ENCODE data around the gene PSEN2. TPM values are rescaled to one million over a fixed set of nuclear protein-coding genes. Genes with fewer than 3 reads are reported as not detected.

The PSEN2 gene
- total and polyA plus RNA-seq, 4 experiments from 2014 or later, result 3.5 to 4.9 (median 3.9) TPM

- H3K27me3 Mint-ChIP-seq, result no peaks in the 10 kb centered on the region
Measured at GRCh38 chr1:226912587-226913176, 42.3 kb downstream of the PSEN2 start.

GRCh38 chr1:226915672-226915995, 45.2 kb downstream of the PSEN2 start:
- Histone ChIP-seq H3K4me3 (ENCODE audit: low read length in 2 of 2) (no peak overlapping the region), H3K36me3 (ENCODE audit: insufficient read depth, low read length) (no peaks in the 10 kb centered on the region), H3K27ac (ENCODE audit: low read depth, low read length) (no peak overlapping the region), H3K4me1 (ENCODE audit: insufficient read depth, low read length) (no peaks in the 10 kb centered on the region), H3K27me3 (ENCODE audit: insufficient read depth, low read length) (no peaks in the 10 kb centered on the region), H3K9me3 (ENCODE audit: control insufficient read depth in 1 of 2, low read length in 2 of 2) (no peaks in the 10 kb centered on the region)
- CTCF ChIA-PET (ENCODE audit: partially characterized antibody), result no interaction called here
- Mint-ChIP-seq H3K4me1 (no peaks in the 10 kb centered on the region), H3K9me3 (no peaks in the 10 kb centered on the region), H3K27me3 (no peaks in the 10 kb centered on the region), H3K36me3 (no peaks in the 10 kb centered on the region), H3K27ac (no peak overlapping the region), H3K4me3 (no peak overlapping the region)
- DNase-seq, result no peak
- intact Hi-C loops (cut with micrococcal nuclease), result no loop called here
- POLR2A ChIA-PET (ENCODE audit: partially characterized antibody), result no interaction called here

More at GRCh38 chr1:226912587-226913176, 42.3 kb downstream of the PSEN2 start:
- CTCF ChIA-PET (ENCODE audit: partially characterized antibody), result interaction anchor here (0.9 to 1.5 kb wide), 5 partner anchors 10 to 79 kb away, joined by 3 to 7 read pairs (median 4); partner anchors contain the start of gene COQ8A
- Mint-ChIP-seq H3K27ac (no peak overlapping the region), H3K36me3 (no peaks in the 10 kb centered on the region), H3K4me1 (no peaks in the 10 kb centered on the region), H3K4me3 (no peak overlapping the region), H3K9me3 (no peaks in the 10 kb centered on the region)
- peak in 4 of 5 donors; percentile 9 to 14 (median 12) for DNase-seq
- no peak overlapping the region for H3K27ac ChIP-seq (ENCODE audit: low read depth, low read length)
- intact Hi-C loops (cut with micrococcal nuclease), result loop anchor here (5.0 kb wide), 1 partner anchor 630 kb away; no protein-coding TSS in a partner anchor
- no peaks in the 10 kb centered on the region for H3K9me3 ChIP-seq (ENCODE audit: control insufficient read depth in 1 of 2, low read length in 2 of 2)
- H3K27me3 ChIP-seq (ENCODE audit: insufficient read depth, low read length), result no peaks in the 10 kb centered on the region
- POLR2A ChIA-PET (ENCODE audit: partially characterized antibody), result interaction anchor here (3.0 kb wide), 1 partner anchor 27 kb away, joined by 18 read pairs; the partner anchor contains the start of gene COQ8A
- H3K4me3 ChIP-seq (ENCODE audit: low read length in 2 of 2), result no peak overlapping the region
- H3K4me1 ChIP-seq (ENCODE audit: insufficient read depth, low read length), result no peaks in the 10 kb centered on the region
- H3K36me3 ChIP-seq (ENCODE audit: insufficient read depth, low read length), result no peaks in the 10 kb centered on the region

- ChIA-PET POLR2A (ENCODE audit: partially characterized antibody) (no interaction called here), CTCF (ENCODE audit: partially characterized antibody) (no interaction called here)
- Mint-ChIP-seq H3K9me3 (no peaks in the 10 kb centered on the region), H3K4me1 (no peaks in the 10 kb centered on the region), H3K4me3 (no peak overlapping the region), H3K36me3 (no peaks in the 10 kb centered on the region), H3K27ac (no peak overlapping the region), H3K27me3 (no peaks in the 10 kb centered on the region)
- H3K27ac ChIP-seq (ENCODE audit: low read depth, low read length), result no peak overlapping the region
- no peaks in the 10 kb centered on the region for H3K4me1 ChIP-seq (ENCODE audit: insufficient read depth, low read length)
- no peaks in the 10 kb centered on the region for H3K9me3 ChIP-seq (ENCODE audit: control insufficient read depth in 1 of 2, low read length in 2 of 2)
- H3K4me3 ChIP-seq (ENCODE audit: low read length in 2 of 2), result no peak overlapping the region
- DNase-seq, result no peak
- no peaks in the 10 kb centered on the region for H3K27me3 ChIP-seq (ENCODE audit: insufficient read depth, low read length)
- intact Hi-C loops (cut with micrococcal nuclease), result no loop called here
- no peaks in the 10 kb centered on the region for H3K36me3 ChIP-seq (ENCODE audit: insufficient read depth, low read length)
Measured at GRCh38 chr1:226916497-226916896, 46.1 kb downstream of the PSEN2 start.

GRCh38 chr1:226919587-226919986, 49.2 kb downstream of the PSEN2 start:
- H3K4me1 ChIP-seq (ENCODE audit: insufficient read depth, low read length), result no peaks in the 10 kb centered on the region
- POLR2A ChIA-PET (ENCODE audit: partially characterized antibody), result no interaction called here

GRCh38 chr1:226919995-226920394, 49.6 kb downstream of the PSEN2 start:
- H3K4me3 Mint-ChIP-seq, result peak overlapping the region in 1 of 8 donors; percentile 13
- Histone ChIP-seq H3K27ac (ENCODE audit: low read depth, low read length) (no peak overlapping the region), H3K27me3 (ENCODE audit: insufficient read depth, low read length) (no peaks in the 10 kb centered on the region), H3K36me3 (ENCODE audit: insufficient read depth, low read length) (no peaks in the 10 kb centered on the region), H3K9me3 (ENCODE audit: control insufficient read depth in 1 of 2, low read length in 2 of 2) (no peaks in the 10 kb centered on the region), H3K4me3 (ENCODE audit: low read length in 2 of 2) (no peak overlapping the region), H3K4me1 (ENCODE audit: insufficient read depth, low read length) (no peaks in the 10 kb centered on the region)
- no peak for DNase-seq
- ChIA-PET POLR2A (ENCODE audit: partially characterized antibody) (no interaction called here), CTCF (ENCODE audit: partially characterized antibody) (no interaction called here)
- H3K9me3 Mint-ChIP-seq, result no peaks in the 10 kb centered on the region
- no peak overlapping the region for H3K27ac Mint-ChIP-seq
- H3K36me3 Mint-ChIP-seq, result no peaks in the 10 kb centered on the region
- H3K27me3 Mint-ChIP-seq, result peaks cover under 1 to 3% of the 10 kb centered on the region in 2 donors
- no peaks in the 10 kb centered on the region for H3K4me1 Mint-ChIP-seq
- intact Hi-C loops (cut with micrococcal nuclease), result no loop called here

More at GRCh38 chr1:226919587-226919986, 49.2 kb downstream of the PSEN2 start:
- H3K9me3 ChIP-seq (ENCODE audit: control insufficient read depth in 1 of 2, low read length in 2 of 2), result no peaks in the 10 kb centered on the region
- CTCF ChIA-PET (ENCODE audit: partially characterized antibody), result no interaction called here
- H3K4me3 Mint-ChIP-seq, result no peak overlapping the region
- no peaks in the 10 kb centered on the region for H3K4me1 Mint-ChIP-seq
- H3K9me3 Mint-ChIP-seq, result no peaks in the 10 kb centered on the region
- no peaks in the 10 kb centered on the region for H3K36me3 Mint-ChIP-seq
- no peak for DNase-seq
- H3K27ac Mint-ChIP-seq, result no peak overlapping the region
- H3K27me3 Mint-ChIP-seq, result peaks cover 0 to 2% of the 10 kb centered on the region in 2 donors
- H3K27ac ChIP-seq (ENCODE audit: low read depth, low read length), result no peak overlapping the region
- intact Hi-C loops (cut with micrococcal nuclease), result no loop called here
- no peaks in the 10 kb centered on the region for H3K36me3 ChIP-seq (ENCODE audit: insufficient read depth, low read length)
- no peaks in the 10 kb centered on the region for H3K27me3 ChIP-seq (ENCODE audit: insufficient read depth, low read length)
- H3K4me3 ChIP-seq (ENCODE audit: low read length in 2 of 2), result no peak overlapping the region

GRCh38 chr1:226920446-226920894, 50.1 kb downstream of the PSEN2 start:
- H3K27me3 ChIP-seq (ENCODE audit: insufficient read depth, low read length), result no peaks in the 10 kb centered on the region
- no peaks in the 10 kb centered on the region for H3K36me3 Mint-ChIP-seq
- no peaks in the 10 kb centered on the region for H3K4me1 ChIP-seq (ENCODE audit: insufficient read depth, low read length)
- POLR2A ChIA-PET (ENCODE audit: partially characterized antibody), result no interaction called here
- no peak for DNase-seq
- H3K4me3 Mint-ChIP-seq, result peak overlapping the region in 1 of 8 donors; percentile 13
- no peak overlapping the region for H3K27ac ChIP-seq (ENCODE audit: low read depth, low read length)
- peak overlapping the region in 1 of 7 donors; percentile 49 for H3K27ac Mint-ChIP-seq
- H3K9me3 ChIP-seq (ENCODE audit: control insufficient read depth in 1 of 2, low read length in 2 of 2), result no peaks in the 10 kb centered on the region
- H3K27me3 Mint-ChIP-seq, result peaks cover 2 to 4% of the 10 kb centered on the region in 2 donors
- H3K36me3 ChIP-seq (ENCODE audit: insufficient read depth, low read length), result no peaks in the 10 kb centered on the region
- no peaks in the 10 kb centered on the region for H3K9me3 Mint-ChIP-seq
- CTCF ChIA-PET (ENCODE audit: partially characterized antibody), result no interaction called here
- intact Hi-C loops (cut with micrococcal nuclease), result no loop called here
- H3K4me1 Mint-ChIP-seq, result no peaks in the 10 kb centered on the region
- H3K4me3 ChIP-seq (ENCODE audit: low read length in 2 of 2), result no peak overlapping the region

GRCh38 chr1:226921504-226921903, 51.1 kb downstream of the PSEN2 start:
- intact Hi-C loops (cut with micrococcal nuclease), result no loop called here
- CTCF ChIA-PET (ENCODE audit: partially characterized antibody), result interaction anchor here (2.1 kb wide), 1 partner anchor 9 kb away, joined by 7 read pairs; no protein-coding TSS in a partner anchor
- no peaks in the 10 kb centered on the region for H3K27me3 ChIP-seq (ENCODE audit: insufficient read depth, low read length)
- POLR2A ChIA-PET (ENCODE audit: partially characterized antibody), result no interaction called here
- no peaks in the 10 kb centered on the region for H3K9me3 Mint-ChIP-seq
- H3K4me3 ChIP-seq (ENCODE audit: low read length in 2 of 2), result no peak overlapping the region
- no peak overlapping the region for H3K27ac ChIP-seq (ENCODE audit: low read depth, low read length)
- H3K36me3 ChIP-seq (ENCODE audit: insufficient read depth, low read length), result no peaks in the 10 kb centered on the region
- H3K27me3 Mint-ChIP-seq, result peaks cover 2 to 4% of the 10 kb centered on the region in 2 donors
- no peak for DNase-seq
- peaks cover 0 to under 1% of the 10 kb centered on the region in 2 donors for H3K36me3 Mint-ChIP-seq
- H3K4me1 Mint-ChIP-seq, result no peaks in the 10 kb centered on the region
- H3K4me1 ChIP-seq (ENCODE audit: insufficient read depth, low read length), result no peaks in the 10 kb centered on the region
- no peak overlapping the region for H3K27ac Mint-ChIP-seq
- no peak overlapping the region for H3K4me3 Mint-ChIP-seq
- no peaks in the 10 kb centered on the region for H3K9me3 ChIP-seq (ENCODE audit: control insufficient read depth in 1 of 2, low read length in 2 of 2)
